ENCODE measurements around the gene USP7. TPM values are rescaled to one million over a fixed set of nuclear protein-coding genes. Genes with fewer than 3 reads are reported as not detected.

USP7 gene
- total RNA-seq, 4 donors from 2014 or later, result 67.9 to 84.7 (median 73.3) TPM

GRCh38 chr16:8946544-8946943, 17.2 kb downstream of the USP7 start:
- 47% methylated on average over 5 of the region's 6 CpGs for WGBS
- intact Hi-C loops (cut with DNase I), result no loop called here

DNA sequence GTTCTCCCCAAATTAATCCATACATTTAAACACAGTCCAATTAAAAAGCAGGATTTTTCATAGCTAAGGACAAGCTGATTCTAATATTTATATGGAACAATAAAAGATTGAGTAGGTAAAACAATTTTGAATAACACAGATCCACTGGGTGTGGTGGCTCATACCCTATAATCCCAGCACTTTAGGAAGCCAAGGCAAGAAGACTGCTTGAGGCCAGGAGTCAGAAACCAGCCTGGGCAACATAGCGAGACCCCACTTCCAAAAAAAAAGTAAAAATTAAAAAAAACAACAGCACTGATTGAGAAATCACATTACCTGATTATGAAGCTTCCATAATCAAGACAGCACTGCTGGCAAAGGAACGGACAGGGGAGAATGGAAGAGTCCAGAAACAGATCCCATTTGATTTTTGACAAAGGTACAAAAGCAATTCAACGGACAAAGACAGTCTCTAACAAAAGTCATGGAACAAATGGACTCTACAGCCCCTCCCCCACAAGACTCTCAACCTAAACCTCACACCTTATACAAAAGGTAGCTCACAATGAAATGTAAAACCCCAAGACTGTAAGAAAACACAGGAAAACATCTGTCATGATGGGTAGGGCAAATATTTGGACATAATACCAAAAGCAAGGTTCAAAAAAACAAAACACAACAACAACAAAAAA, 17.9 kb downstream of the USP7 start:
- Histone ChIP-seq H3K27ac (replicated peaks in 1 of 4) (no peak overlapping the region), H3K4me3 (no peak overlapping the region), H3K36me3 (no peaks in the 10 kb centered on the region), H3K4me1 (peaks cover 71 to 100% (median 92%) of the 10 kb centered on the region in 4 donors), H3K9me3 (no peaks in the 10 kb centered on the region), H3K27me3 (no peaks in the 10 kb centered on the region)
- intact Hi-C loops (cut with DNase I), result no loop called here
- 94% methylated on average over 3 of the region's 3 CpGs for WGBS
- DNase-seq (ENCODE audit: extremely low spot score), result no peak
- TF ChIP-seq POLR2A (IDR thresholded peaks at IDR 0.05; ENCODE audit: low read depth) (no peak), POLR2AphosphoS5 (IDR thresholded peaks at IDR 0.05) (no peak), EP300 (IDR thresholded peaks at IDR 0.05) (no peak), CTCF (IDR thresholded peaks at IDR 0.05) (no peak)

More at GRCh38 chr16:8946544-8946943, 17.2 kb downstream of the USP7 start:
- Histone ChIP-seq H3K9me3 (no peaks in the 10 kb centered on the region), H3K4me3 (no peak overlapping the region), H3K27me3 (no peaks in the 10 kb centered on the region), H3K27ac (replicated peaks in 1 of 4) (no peak overlapping the region), H3K36me3 (no peaks in the 10 kb centered on the region), H3K4me1 (peaks cover 77 to 100% (median 96%) of the 10 kb centered on the region in 4 donors)
- TF ChIP-seq POLR2A (IDR thresholded peaks at IDR 0.05; ENCODE audit: low read depth) (no peak), POLR2AphosphoS5 (IDR thresholded peaks at IDR 0.05) (no peak), EP300 (IDR thresholded peaks at IDR 0.05) (no peak), CTCF (IDR thresholded peaks at IDR 0.05) (no peak)
- DNase-seq (ENCODE audit: extremely low spot score), result no peak

GRCh38 chr16:8943966-8944759, 19.5 kb downstream of the USP7 start:
- peaks cover 69 to 99% (median 90%) of the 10 kb centered on the region in 4 donors for H3K4me1 ChIP-seq
- intact Hi-C loops (cut with DNase I), result no loop called here
- WGBS, result 46% methylated on average over 5 of the region's 5 CpGs
- no peak overlapping the region for H3K4me3 ChIP-seq
- H3K27ac ChIP-seq (replicated peaks in 1 of 4), result no peak overlapping the region
- TF ChIP-seq CTCF (IDR thresholded peaks at IDR 0.05), result no peak
- no peak for TF ChIP-seq POLR2AphosphoS5 (IDR thresholded peaks at IDR 0.05)
- no peak for TF ChIP-seq POLR2A (IDR thresholded peaks at IDR 0.05; ENCODE audit: low read depth)
- no peak for TF ChIP-seq EP300 (IDR thresholded peaks at IDR 0.05)
- no peak for DNase-seq (ENCODE audit: extremely low spot score)
- no peaks in the 10 kb centered on the region for H3K36me3 ChIP-seq
- no peaks in the 10 kb centered on the region for H3K9me3 ChIP-seq
- H3K27me3 ChIP-seq, result no peaks in the 10 kb centered on the region

DNA sequence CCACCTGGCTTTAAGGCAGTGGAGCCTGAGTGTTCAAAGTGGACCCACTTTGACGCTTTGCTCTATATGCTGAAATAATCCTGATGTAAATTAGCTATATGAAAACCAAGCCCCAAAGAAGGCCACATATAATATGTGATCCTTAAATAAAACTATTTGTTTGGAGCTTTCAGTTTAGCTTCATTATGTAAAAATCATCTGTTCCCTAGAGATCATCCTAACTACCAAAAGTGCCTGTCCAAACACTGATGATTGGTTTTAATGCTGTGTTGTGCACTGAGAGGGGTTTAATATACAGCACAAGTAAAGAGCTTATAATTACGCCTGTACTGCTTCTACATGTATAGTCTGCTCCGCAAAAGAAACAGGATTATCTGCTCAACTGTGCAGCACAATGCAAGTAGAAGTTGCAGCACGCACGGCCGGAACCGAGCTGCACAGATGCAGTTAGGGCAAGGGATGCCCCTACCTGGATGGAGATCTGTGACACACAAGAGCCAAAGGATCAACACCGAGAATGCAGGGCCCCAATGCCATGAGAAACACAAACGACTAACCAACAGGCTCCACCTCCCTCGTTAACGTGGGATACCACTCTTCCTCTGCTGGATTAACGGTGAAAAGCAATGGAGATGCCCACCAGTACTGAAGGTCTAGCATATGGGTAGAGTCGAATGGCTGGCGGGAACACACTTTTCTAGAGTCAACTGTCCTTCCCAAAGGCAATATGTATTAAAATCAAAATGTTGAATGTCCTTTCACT, 20.5 kb downstream of the USP7 start:
- WGBS, result 80% methylated on average over 14 of the region's 14 CpGs
- Histone ChIP-seq H3K27me3 (no peaks in the 10 kb centered on the region), H3K4me1 (peaks cover 70 to 99% (median 94%) of the 10 kb centered on the region in 4 donors), H3K9me3 (no peaks in the 10 kb centered on the region), H3K27ac (replicated peaks in 1 of 4) (no peak overlapping the region), H3K4me3 (no peak overlapping the region), H3K36me3 (no peaks in the 10 kb centered on the region)
- TF ChIP-seq POLR2A (IDR thresholded peaks at IDR 0.05; ENCODE audit: low read depth) (no peak), CTCF (IDR thresholded peaks at IDR 0.05) (no peak), POLR2AphosphoS5 (IDR thresholded peaks at IDR 0.05) (no peak), EP300 (IDR thresholded peaks at IDR 0.05) (no peak)
- no peak for DNase-seq (ENCODE audit: extremely low spot score)
- intact Hi-C loops (cut with DNase I), result no loop called here

Data from esophagus muscularis mucosa (tissue), 4 donors.